AML-193 (cell line): ENCODE measurements around the gene SDC3.
"Not testable (repeated sequence)": the region's sequence is repeated elsewhere in the genome, so short reads cannot be mapped to it uniquely, and the experiment has no call there.

ENCODE experiments used
- DNase-seq, 2 experiments: peaks; one replicate each; lab custom pipeline; 2025; lab: John Stamatoyannopoulos, UW

Gene SDC3

DNA sequence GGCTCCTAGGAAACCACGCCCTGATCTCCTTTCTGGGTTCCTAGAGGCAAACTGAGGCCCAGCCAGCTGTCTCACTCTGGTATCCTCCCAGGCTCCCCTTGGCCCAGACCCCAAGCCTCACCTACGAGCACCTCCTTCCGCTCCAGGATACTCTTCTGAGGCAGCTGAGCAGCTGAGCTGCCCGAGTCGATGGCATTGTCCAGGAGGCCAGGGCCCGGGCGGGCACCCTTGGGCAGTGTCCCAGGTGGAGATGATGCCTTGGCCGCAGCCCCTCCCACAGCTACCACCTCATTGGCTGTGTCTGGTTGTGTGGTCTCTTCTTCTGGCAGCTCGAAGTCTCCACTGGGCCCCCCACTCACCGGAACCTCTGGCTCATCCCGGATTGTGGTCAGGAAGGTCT lies 34.4 kb downstream of the SDC3 start:
- no peak for DNase-seq

DNA sequence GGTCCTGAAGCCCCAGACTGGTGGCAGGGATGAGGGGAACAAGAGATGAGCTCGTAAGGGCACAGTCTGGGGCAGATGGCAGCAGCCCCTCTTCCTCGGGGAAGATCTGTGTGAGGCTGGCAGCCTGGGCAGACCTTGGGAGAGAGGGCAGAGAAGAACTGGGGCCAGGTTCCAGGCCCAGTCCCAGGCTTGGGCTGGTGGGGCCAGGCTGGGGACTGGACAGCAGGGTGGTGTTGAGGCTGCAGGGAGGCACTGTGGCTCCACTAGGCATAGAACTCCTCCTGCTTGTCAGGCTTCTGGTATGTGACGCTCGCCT lies 35.7 kb downstream of the SDC3 start:
- DNase-seq = no peak

DNA sequence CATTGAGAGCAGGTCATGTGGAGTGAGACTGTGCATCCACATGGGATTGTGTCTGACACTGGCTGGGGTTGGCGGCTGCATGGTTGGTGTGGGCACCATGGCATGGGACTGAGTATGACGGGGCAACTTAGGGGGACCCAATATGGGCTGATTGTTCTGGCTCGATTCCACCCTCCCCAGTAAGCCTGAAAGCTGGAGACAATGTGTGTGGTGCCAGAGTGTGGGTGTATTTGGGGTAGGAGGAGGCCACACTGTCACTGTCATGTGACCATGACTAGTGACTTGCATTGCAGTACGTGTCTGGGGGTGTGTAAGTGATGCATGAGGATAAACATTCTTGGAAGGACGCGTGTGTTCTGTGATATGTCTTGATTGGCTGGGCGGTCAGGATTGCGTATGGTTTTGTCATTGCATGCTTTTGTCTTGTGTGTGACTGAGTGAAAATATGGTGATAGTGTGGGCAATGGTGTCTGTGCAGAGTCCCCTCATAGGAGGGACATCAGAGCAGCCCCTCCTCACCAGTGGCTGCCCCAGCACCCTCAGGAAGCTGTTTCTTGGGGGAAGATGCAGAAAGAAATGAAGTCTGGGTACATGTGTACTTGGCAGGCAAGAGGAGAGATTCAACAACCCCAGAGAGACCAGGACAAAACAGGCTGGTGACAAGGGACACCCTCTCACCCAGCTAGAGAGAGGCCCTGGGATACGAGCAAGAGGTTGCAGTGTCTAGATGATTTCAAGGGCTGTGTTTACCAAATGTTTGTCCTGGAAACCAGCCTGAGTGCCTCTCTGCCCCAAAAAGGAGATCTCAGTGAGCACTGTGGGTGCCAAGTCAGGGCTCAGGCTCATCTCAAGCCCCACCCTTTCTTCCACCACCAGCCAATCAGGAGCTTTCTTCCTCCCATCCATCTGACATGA lies 36.3 kb downstream of the SDC3 start:
- no peak for DNase-seq

DNA sequence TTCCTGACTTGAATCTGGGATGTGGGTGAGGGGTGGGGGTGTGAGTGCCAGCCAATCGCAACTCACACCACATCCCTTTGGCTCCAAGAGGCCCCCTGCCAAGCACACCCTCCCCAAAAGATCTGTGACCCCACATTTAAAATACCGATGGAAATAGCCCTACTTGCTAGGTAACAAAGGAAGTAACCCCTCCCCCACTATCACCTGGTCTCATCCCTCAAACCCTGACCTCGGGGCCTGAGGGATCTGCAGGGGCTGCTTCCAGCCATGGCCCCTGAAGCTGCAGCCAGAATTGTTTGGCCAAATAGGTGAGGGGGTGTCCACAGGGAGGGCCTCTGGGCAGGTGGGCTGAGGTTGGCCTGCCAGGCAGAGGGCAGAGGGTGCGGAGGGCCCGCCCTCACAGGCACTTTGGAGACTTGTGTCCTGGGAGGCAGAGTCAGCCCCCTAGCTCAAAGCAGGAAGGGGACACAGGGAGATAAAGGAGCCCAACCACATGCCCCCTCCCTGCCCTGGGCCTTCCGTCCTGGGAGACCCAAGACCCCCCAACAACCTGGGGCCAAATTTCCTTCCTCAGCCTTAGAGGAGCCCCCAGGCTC lies 37.2 kb downstream of the SDC3 start:
- no peak for DNase-seq

DNA sequence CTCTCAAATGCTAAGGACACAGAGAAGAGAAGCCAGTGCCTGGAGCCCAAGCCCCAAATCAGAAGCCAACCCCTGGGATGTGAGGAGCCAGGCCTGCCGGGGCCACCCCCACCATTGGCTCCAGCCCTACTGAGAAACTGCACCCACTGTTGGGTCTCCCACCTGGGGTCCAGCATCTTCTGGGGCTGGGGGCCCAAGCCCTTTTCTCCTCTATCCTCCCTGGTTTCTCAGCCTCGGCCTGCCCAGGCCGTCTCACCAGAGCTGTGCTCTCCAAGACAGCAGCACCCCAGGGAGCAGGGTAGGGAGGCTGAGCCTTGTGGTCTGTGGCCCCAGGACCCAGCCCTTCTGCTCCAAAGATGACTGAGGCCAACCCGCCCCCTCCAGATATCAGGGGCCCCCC lies 37.9 kb downstream of the SDC3 start:
- no peak for DNase-seq

DNA sequence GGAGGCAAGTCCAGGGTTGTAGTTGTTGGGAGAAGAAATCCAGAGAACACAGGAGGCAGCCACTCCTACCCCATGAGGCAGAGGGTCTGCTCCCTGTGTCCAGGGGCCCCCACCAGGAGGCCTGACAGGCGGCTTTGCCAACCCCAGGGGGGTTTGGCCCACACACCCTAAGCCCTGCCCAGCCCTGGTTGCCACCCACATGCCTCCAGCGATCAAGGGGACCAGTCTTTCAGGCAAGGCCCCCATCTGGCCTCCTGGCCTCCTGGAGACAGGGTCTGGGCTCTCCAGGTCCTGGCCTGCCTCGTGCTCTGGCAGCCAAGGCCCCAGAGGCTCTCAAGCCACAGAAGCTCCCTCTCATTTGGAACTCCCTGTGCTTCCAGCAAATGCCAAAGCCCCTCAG lies 38.5 kb downstream of the SDC3 start:
- DNase-seq = no peak

DNA sequence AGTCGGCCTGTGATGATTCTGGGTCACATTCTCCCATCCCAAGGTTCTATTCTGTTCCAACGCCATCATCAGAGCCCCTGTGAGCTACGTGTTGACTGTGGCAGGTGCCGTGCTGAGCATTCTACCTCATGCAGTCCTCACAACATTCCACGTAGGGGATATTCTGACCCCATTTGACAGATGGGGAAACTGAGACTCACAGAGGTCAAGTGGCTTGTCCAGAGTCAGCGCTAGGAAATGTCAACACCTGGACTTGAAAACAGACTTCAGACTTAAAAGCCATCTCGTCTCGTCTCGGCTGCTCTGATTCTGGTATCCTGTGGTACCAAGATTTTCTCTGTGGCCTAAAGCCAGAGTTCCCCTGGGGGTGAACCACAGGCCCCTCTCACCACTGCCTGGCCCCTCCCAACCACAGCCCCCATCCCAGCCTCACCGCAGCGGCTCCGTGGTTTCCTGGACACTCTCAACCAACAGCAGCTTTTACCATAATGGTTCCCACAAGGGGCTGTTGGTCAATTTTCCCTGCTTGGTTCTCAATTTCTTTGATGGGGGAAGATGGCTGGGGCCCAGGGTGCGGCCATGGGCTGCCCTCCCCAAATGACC lies 39.6 kb downstream of the SDC3 start:
- DNase-seq = no peak

DNA sequence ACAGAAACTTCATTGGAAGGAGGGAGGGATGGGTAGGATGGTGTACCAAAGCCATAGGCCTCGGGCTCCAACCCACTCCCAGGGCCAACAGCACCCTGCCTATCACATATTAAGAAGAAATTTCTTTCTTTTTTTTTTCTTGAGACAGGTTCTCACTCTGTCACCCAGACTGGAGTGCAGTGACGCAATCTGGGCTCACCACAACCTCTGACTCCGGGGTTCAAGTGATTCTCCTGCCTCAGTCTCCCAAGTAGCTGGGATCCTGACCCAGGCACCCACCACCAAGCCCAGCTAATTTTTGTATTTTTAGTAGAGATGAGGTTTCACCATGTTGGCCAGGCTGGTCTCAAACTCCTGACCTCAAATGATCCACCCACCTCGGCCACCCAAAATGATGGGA lies 40.5 kb downstream of the SDC3 start:
- DNase-seq = not testable (repeated sequence)

DNA sequence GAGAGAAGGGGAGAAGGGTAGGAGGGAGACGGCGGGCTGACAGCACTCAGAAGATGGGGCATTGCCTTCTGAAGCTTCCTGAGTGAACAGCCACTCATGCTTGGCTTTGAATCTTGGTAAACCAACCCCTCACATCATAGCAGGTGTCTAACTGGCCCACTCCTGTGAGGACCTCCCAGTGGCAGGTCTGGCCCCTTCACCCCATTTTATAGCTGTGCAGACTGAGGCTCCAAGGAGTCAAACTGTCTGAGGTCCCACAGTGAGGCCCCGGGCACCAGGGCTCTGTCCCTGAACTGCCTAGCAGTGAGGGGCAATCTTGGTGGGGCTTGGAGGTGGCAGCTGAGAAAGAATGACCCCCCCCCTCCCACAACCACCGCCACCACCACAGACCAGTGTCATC lies 41.0 kb downstream of the SDC3 start:
- DNase-seq = no peak

DNA sequence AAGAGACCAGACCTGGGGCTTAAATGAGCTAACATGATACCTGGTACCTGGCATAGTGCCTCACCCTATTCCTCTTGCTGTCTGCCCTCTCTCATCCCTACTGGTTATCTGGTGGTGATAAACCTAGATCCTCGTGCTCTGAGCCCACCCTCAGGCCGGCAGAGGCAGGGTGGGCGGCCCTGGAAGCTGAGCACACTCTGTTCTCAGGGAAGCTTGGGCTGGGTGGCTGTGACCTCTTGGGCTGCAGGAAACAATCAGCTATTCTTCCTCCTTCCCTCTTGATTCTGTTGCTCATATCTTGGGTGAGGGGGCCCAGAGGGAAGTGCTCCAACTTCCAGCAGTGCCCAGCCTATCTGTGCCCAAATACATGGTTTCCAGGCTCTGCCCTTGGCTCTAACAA lies 42.0 kb downstream of the SDC3 start:
- DNase-seq = no peak

DNA sequence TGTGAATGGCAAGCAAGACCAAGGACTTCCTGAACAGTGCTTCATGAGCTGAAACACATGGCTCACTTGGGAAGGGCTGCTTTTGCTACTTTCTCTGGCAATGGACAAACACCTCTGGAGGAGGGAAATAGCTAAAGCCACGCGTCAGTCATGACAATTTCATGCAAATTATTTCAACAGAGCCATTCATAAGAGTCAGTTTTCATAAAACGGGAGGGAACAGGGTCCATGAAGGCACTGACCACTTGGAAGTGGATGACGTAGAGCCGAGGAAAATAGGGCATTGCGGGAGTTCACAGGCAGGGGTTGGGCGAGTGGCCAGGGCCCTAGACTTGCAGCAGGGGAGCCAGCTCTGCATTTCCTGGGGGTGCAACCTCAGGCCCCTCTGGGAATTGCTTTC lies 43.9 kb downstream of the SDC3 start:
- DNase-seq = no peak

DNA sequence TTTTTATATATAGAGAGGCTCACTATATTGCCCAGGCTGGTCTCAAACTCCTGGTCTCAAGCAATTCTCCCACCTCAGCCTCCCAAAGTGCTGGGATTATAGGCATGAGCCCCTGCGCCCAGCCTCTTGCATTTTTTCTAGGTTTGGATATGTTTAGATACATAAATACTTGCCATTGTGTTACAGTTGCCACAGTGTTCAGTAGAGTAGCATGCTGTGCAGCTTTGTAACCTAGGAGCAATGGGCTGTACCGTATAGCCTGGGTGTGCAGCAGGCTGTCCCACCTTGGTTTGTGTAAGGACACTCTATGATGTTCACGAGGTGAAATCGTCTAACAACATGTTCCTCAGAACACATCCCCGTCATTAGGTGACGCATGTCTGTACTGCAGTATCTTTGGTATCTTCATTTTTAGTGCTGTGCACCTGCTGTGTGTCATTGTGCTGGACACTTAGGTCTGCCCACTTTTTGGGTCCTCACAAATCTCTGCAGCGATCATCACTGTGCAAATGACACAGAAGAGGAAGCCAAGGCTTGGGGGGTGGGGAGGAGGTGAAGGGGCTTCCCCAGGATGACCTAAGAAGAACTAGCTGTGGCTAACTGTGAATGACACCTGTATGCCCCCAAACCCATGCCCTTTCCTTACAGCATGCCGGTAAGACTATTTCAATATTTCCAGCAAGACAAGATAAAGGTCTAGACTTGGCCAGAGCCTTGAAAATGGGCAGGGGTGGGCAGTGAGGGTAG lies 44.5 kb downstream of the SDC3 start:
- no peak for DNase-seq

DNA sequence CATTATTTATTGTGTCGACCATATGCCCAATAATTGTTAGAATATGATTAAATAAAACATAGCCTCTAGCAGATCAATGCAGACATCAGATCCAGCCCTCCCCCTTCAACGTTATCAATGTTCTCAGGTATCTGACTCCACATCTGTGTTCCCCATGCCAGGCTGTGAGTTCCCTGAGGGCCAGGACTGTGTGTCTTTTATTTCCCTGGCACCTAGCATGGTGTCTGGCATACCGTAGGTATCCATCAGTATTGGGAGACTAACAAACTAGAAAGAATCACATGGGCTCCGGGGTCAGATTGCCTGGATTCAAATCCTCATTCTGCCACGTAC lies 48.3 kb downstream of the SDC3 start:
- no peak for DNase-seq

DNA sequence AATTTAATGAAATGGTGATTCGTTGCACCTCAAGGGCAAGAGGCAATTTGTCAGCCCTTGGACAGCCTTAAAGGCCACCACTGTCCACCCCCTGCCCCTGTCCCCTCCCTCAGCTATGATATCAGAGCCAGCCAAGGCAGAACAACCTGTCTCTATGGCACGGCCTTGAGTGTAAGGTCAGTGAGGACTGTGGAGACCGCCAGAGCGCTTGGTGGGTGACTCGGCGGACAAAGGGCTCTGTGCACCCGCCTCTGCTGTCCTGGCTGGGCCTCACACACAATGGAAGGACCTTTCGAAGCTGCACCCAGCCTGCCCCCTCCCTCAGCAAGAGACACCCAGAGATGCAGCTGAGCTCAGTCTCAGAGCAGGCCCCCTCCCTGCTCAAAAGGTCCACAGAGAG lies 50.6 kb downstream of the SDC3 start:
- DNase-seq = no peak

DNA sequence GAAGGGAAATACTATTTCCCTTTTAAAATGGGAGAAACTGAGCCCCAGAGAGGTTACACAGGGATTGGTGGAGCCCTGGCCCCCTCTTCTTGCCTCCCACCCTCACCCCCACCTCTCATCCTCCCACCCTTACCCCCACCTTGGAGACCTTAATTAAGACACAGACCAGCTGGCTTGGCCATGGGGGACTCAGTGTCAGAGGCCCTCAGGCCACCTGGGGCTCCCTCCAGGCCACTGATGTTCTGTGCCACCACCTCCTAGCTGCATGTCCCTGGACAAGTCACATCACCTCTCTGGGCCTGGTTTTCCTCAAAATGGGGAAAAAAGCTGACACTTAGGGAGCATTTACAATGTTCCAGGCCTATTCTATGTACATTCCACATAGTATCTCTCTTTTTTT lies 51.5 kb downstream of the SDC3 start:
- DNase-seq = no peak

DNA sequence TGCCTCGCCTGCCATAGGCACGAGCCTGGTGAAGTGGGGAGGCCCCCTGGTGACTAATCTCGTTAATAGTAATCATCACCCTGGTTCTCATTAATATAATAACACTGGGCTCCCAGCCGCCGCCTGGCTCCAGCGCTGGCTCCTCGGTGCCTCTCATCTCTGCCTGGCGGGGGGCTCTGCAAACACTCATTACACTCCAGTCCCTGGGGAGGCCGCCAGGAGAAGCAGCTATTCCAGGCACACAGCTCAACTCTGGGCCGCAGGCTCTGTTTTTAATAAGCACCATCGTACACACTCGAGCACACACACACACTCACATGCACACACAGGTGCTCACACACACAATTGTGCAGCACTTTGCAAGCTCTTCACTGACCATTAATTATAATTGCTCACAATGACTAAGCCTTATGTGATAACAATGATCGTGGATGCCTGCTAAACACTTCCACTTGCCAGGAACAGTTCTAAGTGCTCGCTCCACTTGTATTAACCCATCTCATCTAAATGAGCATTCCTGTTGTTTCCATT lies 52.2 kb downstream of the SDC3 start:
- DNase-seq = no peak

DNA sequence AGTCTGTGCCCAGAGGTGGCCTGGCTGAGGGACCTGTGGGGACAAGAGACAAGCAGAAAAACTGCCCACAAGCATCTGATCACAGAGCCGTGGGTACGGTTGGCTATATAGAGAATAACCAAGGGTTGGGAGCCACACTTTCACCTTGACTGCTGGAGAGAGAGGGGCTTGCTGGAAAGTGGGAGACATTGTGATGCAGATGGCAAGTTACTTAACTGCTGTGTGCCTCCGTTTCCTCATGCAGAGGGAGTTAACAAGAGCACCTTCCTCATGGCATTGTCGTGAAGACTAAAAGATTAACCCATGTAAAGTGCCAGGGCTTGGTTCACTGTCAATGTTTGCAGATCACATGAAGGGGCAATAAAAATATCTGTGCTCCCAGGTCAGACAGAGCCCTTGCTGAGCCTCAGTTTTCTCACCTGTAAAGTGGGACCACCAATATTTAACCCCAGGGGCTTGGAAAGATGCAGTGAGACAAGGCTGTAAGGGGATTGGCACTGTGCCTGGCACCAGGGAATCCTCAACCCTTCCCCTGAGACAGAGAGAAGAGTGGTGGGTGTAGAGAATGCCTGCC lies 52.8 kb downstream of the SDC3 start:
- no peak for DNase-seq

DNA sequence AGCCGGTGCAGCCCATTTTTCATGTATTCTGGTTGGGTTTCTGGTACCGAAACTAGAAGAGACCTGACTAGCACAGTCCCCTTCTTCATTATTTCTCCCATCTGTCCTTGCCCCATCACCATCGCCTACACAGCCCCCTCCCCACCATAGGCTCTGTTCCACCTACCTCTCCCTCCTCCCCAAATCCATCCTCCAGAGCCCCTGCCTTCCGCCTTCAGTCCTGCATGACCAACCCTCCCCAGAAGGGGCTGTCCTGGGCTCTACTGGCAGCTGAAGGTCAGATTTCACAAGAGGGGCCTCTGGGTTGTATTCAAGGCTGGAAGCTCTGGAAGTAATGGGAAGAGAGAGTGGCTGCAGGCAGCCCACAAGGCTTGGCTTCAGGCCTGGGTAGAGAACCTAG lies 55.2 kb downstream of the SDC3 start:
- DNase-seq = no peak

DNA sequence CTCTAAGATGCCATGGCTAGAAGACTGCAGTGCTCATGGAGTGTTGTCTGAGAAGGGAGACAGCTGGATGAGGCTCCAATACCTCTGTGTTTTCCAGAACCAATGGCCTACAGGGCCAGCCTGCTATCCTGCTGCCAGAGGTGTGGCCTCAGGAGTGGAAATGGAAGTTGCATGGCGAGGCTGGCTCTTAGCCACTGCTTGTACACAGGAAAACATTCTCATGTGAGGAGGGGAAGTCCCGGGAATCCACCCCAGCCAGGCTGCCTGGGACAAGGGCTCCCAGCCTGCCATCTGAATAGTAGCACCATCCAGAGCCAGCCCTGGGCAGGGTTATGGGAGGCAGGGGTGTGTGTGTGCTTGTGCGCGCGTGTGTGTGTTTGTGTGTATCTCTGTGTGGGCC lies 56.5 kb downstream of the SDC3 start:
- no peak for DNase-seq

DNA sequence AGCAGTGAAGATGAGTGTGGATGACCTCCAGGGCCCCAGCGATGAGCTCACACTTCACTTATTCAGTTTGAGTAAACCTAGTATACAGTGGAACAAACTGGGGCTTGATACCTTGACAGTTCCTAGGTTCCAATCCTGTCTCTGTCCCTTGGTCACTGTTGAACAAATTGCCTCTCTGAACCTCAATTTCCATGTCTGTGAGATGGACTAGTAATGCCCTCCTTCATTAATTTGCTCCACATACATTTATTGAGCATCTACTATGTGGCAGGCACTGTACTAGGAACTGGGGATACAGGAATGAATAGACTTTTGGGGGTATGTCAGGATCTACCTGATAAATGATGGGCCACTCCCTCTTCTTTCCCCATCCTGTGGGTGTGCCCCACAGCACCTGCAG lies 57.3 kb downstream of the SDC3 start:
- no peak for DNase-seq

DNA sequence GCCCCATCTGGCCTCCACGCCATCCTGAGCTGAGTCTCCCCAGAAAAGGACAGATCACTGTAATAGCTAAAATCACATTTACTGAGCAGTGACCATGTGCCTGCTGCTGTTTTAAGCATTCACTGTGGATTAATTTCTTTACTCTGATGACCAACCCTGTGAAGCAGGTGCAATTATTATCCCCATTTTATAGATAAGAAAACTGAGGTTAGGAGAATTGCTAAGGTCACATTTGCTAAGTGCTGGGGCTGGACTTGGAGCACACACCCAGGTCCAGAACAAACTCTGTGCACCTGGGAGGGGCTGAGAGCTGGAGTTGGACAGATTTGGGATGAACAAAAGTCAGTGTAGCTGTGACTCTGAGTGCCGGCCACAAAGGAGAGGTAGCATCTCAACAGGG lies 58.0 kb downstream of the SDC3 start:
- no peak for DNase-seq

DNA sequence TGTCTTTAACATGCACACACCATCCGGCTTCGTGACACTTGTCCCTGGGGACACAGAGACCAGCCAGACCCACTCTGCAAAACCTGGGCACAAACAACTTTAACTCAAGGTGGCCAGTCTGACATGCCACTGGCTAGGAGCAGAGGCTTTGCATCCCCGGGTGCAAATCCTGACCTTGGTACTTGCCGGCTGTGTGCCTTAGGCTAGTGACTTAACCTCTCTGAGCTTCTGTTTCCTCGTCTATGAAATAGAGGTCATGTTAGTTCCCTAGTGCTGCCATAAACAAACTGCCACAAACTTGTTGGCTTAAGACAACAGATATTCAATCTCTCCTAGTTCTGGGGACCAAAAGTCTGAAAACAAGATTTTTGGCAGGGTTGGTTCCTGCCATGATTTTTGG lies 60.4 kb downstream of the SDC3 start:
- no peak for DNase-seq
